Suprapubic skin (tissue), 4 donors: ENCODE results near the gene KRABD2.
A peak's percentile ranks its signal among the peaks of the same experiment; 100 is the strongest.

ENCODE experiments used
- DNase-seq, 2 donors: peaks; one replicate each; pipeline ENCODE4 v3.0.0-alpha.2; 2019; ENCODE audit warnings: low spot score in 2 of 2
- H3K27ac ChIP-seq: fragments of 200-600 bp; sonication (generic); one replicate; pipeline ENCODE4 v1.5.1; 2019
- H3K27me3 ChIP-seq: fragments of 200-600 bp; sonication (generic); one replicate; pipeline ENCODE4 v1.5.1; 2019
- H3K36me3 ChIP-seq: fragments of 200-600 bp; sonication (generic); one replicate; pipeline ENCODE4 v1.5.1; 2019
- H3K4me1 ChIP-seq: fragments of 200-600 bp; sonication (generic); one replicate; pipeline ENCODE4 v1.5.1; 2019
- H3K4me3 ChIP-seq: fragments of 200-600 bp; sonication (generic); one replicate; pipeline ENCODE4 v1.5.1; 2019; ENCODE audit warnings: mild to moderate bottlenecking
- H3K9me3 ChIP-seq: fragments of 200-600 bp; sonication (generic); one replicate; pipeline ENCODE4 v1.5.1; 2019
- CTCF ChIP-seq, 2 donors: fragments of 200-600 bp in 1 of 2; fragments of 450-650 bp in 1 of 2; sonication (generic) in 1 of 2; IDR thresholded peaks; one replicate each; pipeline ENCODE4 v1.5.1; 2016 to 2019; ENCODE audit warnings: antibody characterized with exemption in 2 of 2, mild to moderate bottlenecking in 1 of 2, moderate library complexity in 1 of 2
- EP300 ChIP-seq: sonication (generic); formaldehyde crosslinking; IDR thresholded peaks from one replicate; pipeline ENCODE4 v1.6.1; 2017; ENCODE audit warnings: antibody characterized with exemption
- POLR2A ChIP-seq, 2 donors: fragments of 450-650 bp; IDR thresholded peaks; one replicate each; pipeline ENCODE4 v1.6.1; 2017; ENCODE audit warnings: antibody characterized with exemption in 2 of 2, mild to moderate bottlenecking in 2 of 2, moderate library complexity in 2 of 2
- POLR2AphosphoS5 ChIP-seq, 3 donors: sonication (generic); formaldehyde crosslinking; IDR thresholded peaks; one replicate each; pipeline ENCODE4 v1.6.1; 2017; ENCODE audit warnings: antibody characterized with exemption in 3 of 3
- WGBS: methylation state at CpG from one replicate; pipeline ENCODE4 v1.1.5; 2018; 5-methylcytosine and 5-hydroxymethylcytosine counted together

KRABD2 gene

DNA sequence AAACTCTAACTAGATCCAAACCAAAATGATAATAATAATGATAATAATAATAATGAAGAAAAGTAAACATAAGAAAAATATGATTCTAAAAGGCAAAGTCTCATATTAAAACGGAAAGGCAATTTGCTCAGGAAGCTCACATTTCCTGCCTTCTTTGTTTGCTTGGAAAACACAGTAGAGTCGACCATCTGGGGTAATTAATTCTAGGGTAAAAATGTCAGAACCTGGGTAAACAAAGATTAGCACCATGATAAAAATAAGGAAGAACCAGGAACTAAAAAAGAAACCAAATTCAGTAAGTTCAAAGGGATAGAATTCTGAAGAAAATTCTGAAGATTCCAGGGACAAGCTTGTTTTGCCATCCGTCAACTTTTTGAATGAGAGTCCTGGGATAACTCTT, 16.2 kb downstream of the KRABD2 start:
- peak overlapping the region; percentile 1 for H3K27ac ChIP-seq
- peaks cover 3% of the 10 kb centered on the region for H3K36me3 ChIP-seq
- H3K4me1 ChIP-seq = peaks cover 8% of the 10 kb centered on the region
- H3K27me3 ChIP-seq = no peaks in the 10 kb centered on the region
- WGBS = 46% methylated on average over 3 of the region's 3 CpGs
- no peak for DNase-seq
- no peaks in the 10 kb centered on the region for H3K9me3 ChIP-seq
- TF ChIP-seq POLR2A (IDR thresholded peaks at IDR 0.05) = no peak
- TF ChIP-seq CTCF (IDR thresholded peaks at IDR 0.05) = no peak
- no peak for TF ChIP-seq POLR2AphosphoS5 (IDR thresholded peaks at IDR 0.05)
- TF ChIP-seq EP300 = no peak
- H3K4me3 ChIP-seq = no peak overlapping the region

GRCh38 chr17:8359769-8360168, 16.7 kb downstream of the KRABD2 start:
- Histone ChIP-seq H3K4me1 (peaks cover 8% of the 10 kb centered on the region), H3K9me3 (no peaks in the 10 kb centered on the region), H3K27ac (no peak overlapping the region), H3K4me3 (no peak overlapping the region), H3K27me3 (no peaks in the 10 kb centered on the region), H3K36me3 (peaks cover 3% of the 10 kb centered on the region)
- no peak for DNase-seq
- WGBS = 60% methylated on average over 5 of the region's 5 CpGs
- TF ChIP-seq POLR2A (IDR thresholded peaks at IDR 0.05) = no peak
- TF ChIP-seq EP300 = no peak
- no peak for TF ChIP-seq POLR2AphosphoS5 (IDR thresholded peaks at IDR 0.05)
- no peak for TF ChIP-seq CTCF (IDR thresholded peaks at IDR 0.05)

DNA sequence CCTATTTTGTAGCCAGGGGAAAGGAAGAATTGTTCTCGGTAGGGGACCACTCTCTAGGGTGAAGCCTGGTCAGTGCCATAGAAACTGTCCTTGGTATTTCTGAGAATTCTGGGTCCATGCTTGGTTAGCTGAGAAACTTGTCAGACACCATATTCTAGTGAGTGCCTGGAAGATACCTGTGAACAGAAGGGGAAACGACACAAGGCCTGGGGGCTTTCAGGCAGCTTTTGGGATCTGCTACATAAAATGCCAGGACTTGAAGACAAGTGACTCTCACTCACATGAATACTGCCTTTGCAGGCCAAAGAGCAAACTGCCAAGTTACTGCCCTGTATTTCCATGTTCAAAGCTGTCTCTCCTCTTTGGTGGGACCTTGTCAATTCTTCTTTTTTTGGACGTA, 18.6 kb downstream of the KRABD2 start:
- H3K9me3 ChIP-seq = no peaks in the 10 kb centered on the region
- no peak for DNase-seq
- H3K27ac ChIP-seq = no peak overlapping the region
- no peaks in the 10 kb centered on the region for H3K36me3 ChIP-seq
- 93% methylated on average over 3 of the region's 3 CpGs for WGBS
- H3K27me3 ChIP-seq = no peaks in the 10 kb centered on the region
- H3K4me3 ChIP-seq = no peak overlapping the region
- TF ChIP-seq EP300 = no peak
- no peak for TF ChIP-seq CTCF (IDR thresholded peaks at IDR 0.05)
- no peak for TF ChIP-seq POLR2A (IDR thresholded peaks at IDR 0.05)
- TF ChIP-seq POLR2AphosphoS5 (IDR thresholded peaks at IDR 0.05) = no peak
- H3K4me1 ChIP-seq = peaks cover 8% of the 10 kb centered on the region

- H3K27ac ChIP-seq = no peak overlapping the region
- H3K4me1 ChIP-seq = no peaks in the 10 kb centered on the region
- no peak for DNase-seq
- H3K9me3 ChIP-seq = no peaks in the 10 kb centered on the region
- TF ChIP-seq EP300 (no peak), POLR2AphosphoS5 (IDR thresholded peaks at IDR 0.05) (no peak), POLR2A (IDR thresholded peaks at IDR 0.05) (no peak), CTCF (IDR thresholded peaks at IDR 0.05) (no peak)
- H3K4me3 ChIP-seq = no peak overlapping the region
- no peaks in the 10 kb centered on the region for H3K27me3 ChIP-seq
- H3K36me3 ChIP-seq = no peaks in the 10 kb centered on the region
- 59% methylated on average over 8 of the region's 8 CpGs for WGBS
These were observed 22.3 kb downstream of the KRABD2 start for GRCh38 chr17:8354236-8354635.

GRCh38 chr17:8353736-8354135, 22.8 kb downstream of the KRABD2 start:
- WGBS = 78% methylated on average over 7 of the region's 7 CpGs

More at GRCh38 chr17:8353736-8354135, 22.8 kb downstream of the KRABD2 start:
- H3K27ac ChIP-seq = no peak overlapping the region
- H3K4me1 ChIP-seq = no peaks in the 10 kb centered on the region
- no peaks in the 10 kb centered on the region for H3K9me3 ChIP-seq
- no peak for TF ChIP-seq POLR2AphosphoS5 (IDR thresholded peaks at IDR 0.05)
- no peak for TF ChIP-seq POLR2A (IDR thresholded peaks at IDR 0.05)
- TF ChIP-seq CTCF (IDR thresholded peaks at IDR 0.05) = no peak
- TF ChIP-seq EP300 = no peak
- H3K27me3 ChIP-seq = no peaks in the 10 kb centered on the region
- H3K4me3 ChIP-seq = no peak overlapping the region
- DNase-seq = no peak
- no peaks in the 10 kb centered on the region for H3K36me3 ChIP-seq
